Measurements from ENCODE around the gene ACTG1. TPM values are rescaled to one million over a fixed set of nuclear protein-coding genes. Genes with fewer than 3 reads are reported as not detected.

ACTG1 gene
- total RNA-seq, 1 donor from 2014 or later = 4,575 TPM

DNA sequence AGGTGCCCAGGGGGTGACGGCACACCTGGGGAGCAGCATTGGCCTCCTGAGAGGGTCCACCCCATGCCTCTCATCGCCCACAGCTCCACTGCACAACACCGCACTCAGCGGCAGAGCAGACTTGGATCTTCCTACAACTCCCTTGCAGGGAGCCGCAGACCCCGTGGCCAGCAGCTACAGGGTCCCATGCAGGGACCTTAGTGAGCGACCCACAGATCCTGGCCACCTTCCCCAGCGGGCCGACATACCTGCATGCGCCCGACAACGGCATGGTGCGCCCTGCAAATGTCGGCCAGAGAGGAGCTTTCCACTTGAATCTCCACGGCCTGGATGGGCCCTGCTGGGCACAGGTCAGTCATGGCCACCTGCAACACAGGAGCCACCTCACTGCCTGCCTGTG is 31.2 kb upstream of the ACTG1 start:
- TF ChIP-seq, protein P1, sequence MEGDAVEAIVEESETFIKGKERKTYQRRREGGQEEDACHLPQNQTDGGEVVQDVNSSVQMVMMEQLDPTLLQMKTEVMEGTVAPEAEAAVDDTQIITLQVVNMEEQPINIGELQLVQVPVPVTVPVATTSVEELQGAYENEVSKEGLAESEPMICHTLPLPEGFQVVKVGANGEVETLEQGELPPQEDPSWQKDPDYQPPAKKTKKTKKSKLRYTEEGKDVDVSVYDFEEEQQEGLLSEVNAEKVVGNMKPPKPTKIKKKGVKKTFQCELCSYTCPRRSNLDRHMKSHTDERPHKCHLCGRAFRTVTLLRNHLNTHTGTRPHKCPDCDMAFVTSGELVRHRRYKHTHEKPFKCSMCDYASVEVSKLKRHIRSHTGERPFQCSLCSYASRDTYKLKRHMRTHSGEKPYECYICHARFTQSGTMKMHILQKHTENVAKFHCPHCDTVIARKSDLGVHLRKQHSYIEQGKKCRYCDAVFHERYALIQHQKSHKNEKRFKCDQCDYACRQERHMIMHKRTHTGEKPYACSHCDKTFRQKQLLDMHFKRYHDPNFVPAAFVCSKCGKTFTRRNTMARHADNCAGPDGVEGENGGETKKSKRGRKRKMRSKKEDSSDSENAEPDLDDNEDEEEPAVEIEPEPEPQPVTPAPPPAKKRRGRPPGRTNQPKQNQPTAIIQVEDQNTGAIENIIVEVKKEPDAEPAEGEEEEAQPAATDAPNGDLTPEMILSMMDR (IDR thresholded peaks at IDR 0.05) = no peak

DNA sequence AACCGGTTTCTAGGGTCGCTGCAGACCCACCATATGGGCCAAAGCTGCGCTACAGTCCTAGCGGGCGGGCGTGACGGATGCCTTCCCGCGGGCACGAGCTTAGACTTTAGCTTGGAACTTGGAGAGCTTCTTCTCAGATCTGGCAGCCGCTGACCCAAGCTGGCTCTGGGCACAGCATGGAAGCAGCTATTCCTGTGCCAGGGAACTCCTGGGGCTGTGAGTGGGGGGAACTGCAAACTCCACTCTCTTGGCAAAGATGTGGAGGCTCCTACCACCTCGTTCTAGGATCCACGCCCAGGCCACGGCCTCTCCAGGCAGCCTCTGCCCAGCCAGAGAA is 30.7 kb upstream of the ACTG1 start:
- TF ChIP-seq, protein P1 (IDR thresholded peaks at IDR 0.05) = no peak

More for the DNA sequence above, 31.2 kb upstream of the ACTG1 start:
- no peaks in the 10 kb centered on the region for H3K9me3 Mint-ChIP-seq (ENCODE audit: low read depth)
- peaks cover 7% of the 10 kb centered on the region for H3K36me3 Mint-ChIP-seq (ENCODE audit: low read depth)
- H3K4me3 Mint-ChIP-seq (ENCODE audit: unreplicated experiment) = no peak overlapping the region
- H3K27me3 Mint-ChIP-seq (ENCODE audit: low read depth) = no peaks in the 10 kb centered on the region
- no peaks in the 10 kb centered on the region for H3K4me1 Mint-ChIP-seq (ENCODE audit: low read depth)
- no peak overlapping the region for H3K27ac Mint-ChIP-seq (ENCODE audit: unreplicated experiment)
- no peak for DNase-seq (ENCODE audit: low spot score)

DNA sequence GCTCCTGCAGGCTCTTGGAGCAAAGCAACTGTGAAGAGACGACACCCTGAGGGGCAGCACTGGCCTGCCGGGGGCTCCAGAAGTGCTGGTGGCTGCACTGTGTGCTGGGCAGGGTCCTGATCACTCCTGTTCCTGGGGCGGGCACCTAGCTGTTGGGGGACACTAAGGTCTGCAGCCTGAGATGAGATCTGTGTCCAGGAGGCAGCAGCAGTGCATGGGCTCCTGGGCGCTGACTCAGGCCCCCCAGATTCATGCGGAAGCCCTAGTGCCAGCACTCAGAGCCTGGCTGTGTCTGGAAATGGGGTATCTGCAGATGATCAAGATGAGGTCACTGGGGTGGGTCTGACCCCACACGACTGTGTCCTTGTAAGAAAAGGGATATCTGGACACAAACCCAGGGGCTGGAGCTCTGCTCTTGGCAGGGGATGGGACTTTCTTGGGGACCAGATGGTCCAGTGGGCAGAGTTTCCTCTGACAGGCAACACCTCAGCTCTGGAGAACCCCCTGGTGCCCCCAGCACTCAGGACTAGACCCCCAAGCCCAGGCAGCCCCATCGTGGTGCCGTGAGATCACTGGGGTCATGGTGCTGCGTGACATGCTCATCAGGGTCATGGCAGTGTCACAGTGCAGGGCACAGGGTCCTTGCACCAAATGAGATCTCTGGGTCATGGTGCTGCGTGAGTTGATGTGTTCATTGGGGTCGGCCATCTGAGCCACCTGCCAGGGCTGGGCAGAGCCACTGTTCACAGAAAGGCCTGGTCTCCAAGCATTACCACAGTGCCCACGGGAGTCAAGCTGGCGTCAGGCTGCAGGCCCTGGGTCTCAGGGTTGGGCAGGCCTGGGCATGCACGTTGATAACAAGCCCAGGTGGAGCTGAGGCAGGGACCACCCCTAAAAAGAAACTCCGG is 30.1 kb upstream of the ACTG1 start:
- Mint-ChIP-seq H3K9me3 (ENCODE audit: low read depth) (no peaks in the 10 kb centered on the region), H3K27me3 (ENCODE audit: low read depth) (no peaks in the 10 kb centered on the region), H3K4me3 (ENCODE audit: unreplicated experiment) (no peak overlapping the region), H3K4me1 (ENCODE audit: low read depth) (peaks cover 3% of the 10 kb centered on the region), H3K36me3 (ENCODE audit: low read depth) (peaks cover 10% of the 10 kb centered on the region), H3K27ac (ENCODE audit: unreplicated experiment) (no peak overlapping the region)
- TF ChIP-seq, protein P1 (IDR thresholded peaks at IDR 0.05) = no peak
- no peak for DNase-seq (ENCODE audit: low spot score)

More for the DNA sequence above, 30.7 kb upstream of the ACTG1 start:
- peaks cover 7% of the 10 kb centered on the region for H3K36me3 Mint-ChIP-seq (ENCODE audit: low read depth)
- no peaks in the 10 kb centered on the region for H3K9me3 Mint-ChIP-seq (ENCODE audit: low read depth)
- no peak overlapping the region for H3K27ac Mint-ChIP-seq (ENCODE audit: unreplicated experiment)
- no peaks in the 10 kb centered on the region for H3K4me1 Mint-ChIP-seq (ENCODE audit: low read depth)
- H3K27me3 Mint-ChIP-seq (ENCODE audit: low read depth) = no peaks in the 10 kb centered on the region
- no peak overlapping the region for H3K4me3 Mint-ChIP-seq (ENCODE audit: unreplicated experiment)
- no peak for DNase-seq (ENCODE audit: low spot score)

DNA sequence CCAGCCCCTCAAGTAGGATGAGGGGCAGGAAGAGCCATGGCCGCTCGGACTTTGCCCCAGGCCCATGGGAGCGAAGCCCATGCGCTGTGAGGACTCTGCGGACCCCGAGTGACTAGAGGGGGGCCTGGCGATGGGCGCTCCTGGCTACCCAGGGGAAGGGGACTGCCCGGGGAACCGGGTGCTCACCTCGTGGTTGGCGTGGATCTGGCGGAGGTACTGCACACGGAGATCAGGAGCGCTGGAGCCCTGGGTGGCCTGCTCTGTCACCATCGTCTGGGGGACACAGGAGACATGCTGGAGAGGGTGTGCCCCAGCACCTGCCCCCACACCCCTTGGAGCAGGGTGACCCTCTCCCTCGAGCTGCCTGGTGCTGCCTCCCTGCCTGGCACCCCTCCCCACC is 28.5 kb upstream of the ACTG1 start:
- H3K4me3 Mint-ChIP-seq (ENCODE audit: unreplicated experiment) = no peak overlapping the region
- H3K36me3 Mint-ChIP-seq (ENCODE audit: low read depth) = peaks cover 10% of the 10 kb centered on the region
- DNase-seq (ENCODE audit: low spot score) = no peak
- H3K9me3 Mint-ChIP-seq (ENCODE audit: low read depth) = no peaks in the 10 kb centered on the region
- peaks cover 4% of the 10 kb centered on the region for H3K4me1 Mint-ChIP-seq (ENCODE audit: low read depth)
- TF ChIP-seq, protein P1 (IDR thresholded peaks at IDR 0.05) = no peak
- H3K27ac Mint-ChIP-seq (ENCODE audit: unreplicated experiment) = peak overlapping the region; percentile 69
- no peaks in the 10 kb centered on the region for H3K27me3 Mint-ChIP-seq (ENCODE audit: low read depth)

DNA sequence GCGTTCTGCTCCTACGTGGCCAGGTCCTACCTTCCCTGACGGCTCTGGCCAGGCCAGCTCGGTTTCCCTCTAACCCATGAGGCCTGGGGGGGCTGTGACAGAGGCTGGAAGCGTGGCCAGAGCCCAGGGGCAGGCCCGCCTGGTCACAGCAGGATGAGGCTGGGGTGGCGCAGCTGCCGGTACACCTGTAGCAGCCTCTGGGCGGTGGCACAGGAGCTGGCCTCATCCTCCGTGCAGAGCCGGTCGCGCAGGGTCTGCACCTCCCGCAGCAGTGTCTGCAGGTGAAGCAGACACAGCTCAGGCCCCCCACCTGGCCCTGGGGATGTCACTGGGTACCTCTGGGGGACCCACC is 28.1 kb upstream of the ACTG1 start:
- TF ChIP-seq, protein P1 (IDR thresholded peaks at IDR 0.05) = no peak
- Mint-ChIP-seq H3K27me3 (ENCODE audit: low read depth) (no peaks in the 10 kb centered on the region), H3K4me1 (ENCODE audit: low read depth) (peaks cover 4% of the 10 kb centered on the region), H3K27ac (ENCODE audit: unreplicated experiment) (no peak overlapping the region), H3K36me3 (ENCODE audit: low read depth) (peaks cover 10% of the 10 kb centered on the region), H3K9me3 (ENCODE audit: low read depth) (no peaks in the 10 kb centered on the region), H3K4me3 (ENCODE audit: unreplicated experiment) (no peak overlapping the region)
- no peak for DNase-seq (ENCODE audit: low spot score)

Data from chondrocyte (in vitro differentiated cells).